Activated T-cell treated with anti-CD3 and anti-CD28 coated beads, Interleukin-2, amount 50 U/mL, for 24 hours (primary cell): ENCODE data around the gene OR13C8.
"Not testable (repeated sequence)": the region's sequence is repeated elsewhere in the genome, so short reads cannot be mapped to it uniquely, and the experiment has no call there.

Source experiments
- DNase-seq: peaks from one replicate; pipeline ENCODE4 v3.0.0-alpha.2; 2020
- H3K27ac Mint-ChIP-seq: 2 replicates; pipeline ENCODE4 v1.8.0; 2020; ENCODE audit warnings: mild to moderate bottlenecking, mixed read lengths
- H3K27me3 Mint-ChIP-seq: 2 replicates; pipeline ENCODE4 v1.8.0; 2020; ENCODE audit warnings: mixed read lengths
- H3K36me3 Mint-ChIP-seq: 2 replicates; pipeline ENCODE4 v1.8.0; 2020; ENCODE audit warnings: low read depth, mixed read lengths
- H3K4me1 Mint-ChIP-seq: 2 replicates; pipeline ENCODE4 v1.8.0; 2020; ENCODE audit warnings: low read depth, mixed read lengths
- H3K4me3 Mint-ChIP-seq: 2 replicates; pipeline ENCODE4 v1.8.0; 2020; ENCODE audit warnings: mild to moderate bottlenecking, moderate library complexity, mixed read lengths
- H3K9me3 Mint-ChIP-seq: 2 replicates; pipeline ENCODE4 v1.8.0; 2020; ENCODE audit warnings: mixed read lengths

OR13C8 gene, protein sequence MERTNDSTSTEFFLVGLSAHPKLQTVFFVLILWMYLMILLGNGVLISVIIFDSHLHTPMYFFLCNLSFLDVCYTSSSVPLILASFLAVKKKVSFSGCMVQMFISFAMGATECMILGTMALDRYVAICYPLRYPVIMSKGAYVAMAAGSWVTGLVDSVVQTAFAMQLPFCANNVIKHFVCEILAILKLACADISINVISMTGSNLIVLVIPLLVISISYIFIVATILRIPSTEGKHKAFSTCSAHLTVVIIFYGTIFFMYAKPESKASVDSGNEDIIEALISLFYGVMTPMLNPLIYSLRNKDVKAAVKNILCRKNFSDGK

DNA sequence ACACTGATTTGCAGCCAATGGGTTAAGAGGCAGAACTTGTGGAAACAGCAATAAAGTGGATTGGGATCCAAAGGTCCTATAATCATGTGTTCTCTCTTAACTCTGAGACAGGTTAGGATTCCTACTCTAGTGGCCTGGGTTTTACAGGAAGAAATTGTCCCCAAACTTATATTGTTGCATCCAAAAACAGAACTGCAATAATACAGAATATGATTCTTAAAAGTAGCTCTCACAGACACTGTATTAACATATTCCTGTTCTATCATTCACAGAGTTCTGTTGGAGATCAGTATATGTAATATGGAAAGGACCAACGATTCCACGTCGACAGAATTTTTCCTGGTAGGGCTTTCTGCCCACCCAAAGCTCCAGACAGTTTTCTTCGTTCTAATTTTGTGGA lies at the start of gene OR13C8:
Gene OR13C8, plus strand, starts transcription at position 301 of the 400 bp plus-strand sequence. Its CDS starts 0 bp downstream, at position 301.
- no peaks in the 10 kb centered on the region for H3K36me3 Mint-ChIP-seq
- H3K9me3 Mint-ChIP-seq, result peaks cover 16% of the 10 kb centered on the region
- H3K4me3 Mint-ChIP-seq, result no peak within 1 kb of the TSS
- no peaks in the 10 kb centered on the region for H3K4me1 Mint-ChIP-seq
- no peak for DNase-seq
- H3K27me3 Mint-ChIP-seq, result no peaks in the 10 kb centered on the region
- no peak within 1 kb of the TSS for H3K27ac Mint-ChIP-seq

DNA sequence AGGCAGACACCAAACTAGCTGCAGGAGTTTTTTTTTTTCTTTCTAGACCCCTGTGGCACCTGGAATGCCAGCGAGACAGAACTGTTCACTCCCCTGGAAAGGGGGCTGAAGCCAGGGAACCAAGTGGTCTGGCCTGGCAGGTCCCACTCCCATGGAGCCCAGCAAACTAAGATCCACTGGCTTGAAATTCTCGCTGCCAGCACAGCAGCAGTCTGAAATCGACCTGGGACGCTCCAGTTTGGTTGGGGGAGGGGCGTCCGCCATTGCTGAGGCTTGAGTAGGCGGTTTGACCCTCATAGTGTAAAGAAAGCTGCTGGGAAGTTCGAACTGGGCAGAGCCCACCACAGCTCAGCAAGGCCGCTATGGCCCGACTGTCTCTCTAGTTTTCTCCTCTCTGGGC lies 48.7 kb upstream of the OR13C8 start:
- DNase-seq, H3K4me1 Mint-ChIP-seq, H3K27ac Mint-ChIP-seq, H3K36me3 Mint-ChIP-seq, H3K27me3 Mint-ChIP-seq, H3K4me3 Mint-ChIP-seq, H3K9me3 Mint-ChIP-seq: not testable (repeated sequence)

DNA sequence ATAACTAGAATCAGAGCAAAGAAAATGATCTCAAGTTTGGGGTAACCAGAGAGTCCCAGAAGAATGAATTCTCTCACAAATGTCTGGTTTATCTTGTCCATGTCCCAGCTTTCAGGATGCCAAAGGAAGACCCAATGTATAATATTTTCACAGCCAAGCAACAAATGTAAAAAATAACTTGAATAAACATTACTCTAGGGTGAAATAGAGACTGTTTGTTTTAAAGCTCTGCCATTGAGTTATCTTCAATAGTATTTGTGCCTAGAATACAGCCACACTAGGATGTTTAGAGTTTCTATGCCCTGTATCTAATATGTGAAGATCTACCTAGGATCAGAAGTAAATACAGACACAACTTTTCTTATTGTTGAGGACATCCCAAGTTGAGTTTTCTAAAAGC lies 41.9 kb upstream of the OR13C8 start, which contains the start of gene OR13C4:
Gene OR13C4, minus strand, starts transcription at position 101 of the 400 bp plus-strand sequence. Its CDS starts 0 bp downstream, at position 101.
- Mint-ChIP-seq H3K27ac (no peak within 1 kb of the TSS), H3K4me3 (no peak within 1 kb of the TSS), H3K36me3 (no peaks in the 10 kb centered on the region), H3K9me3 (peaks cover 6% of the 10 kb centered on the region), H3K27me3 (no peaks in the 10 kb centered on the region), H3K4me1 (no peaks in the 10 kb centered on the region)
- no peak for DNase-seq

DNA sequence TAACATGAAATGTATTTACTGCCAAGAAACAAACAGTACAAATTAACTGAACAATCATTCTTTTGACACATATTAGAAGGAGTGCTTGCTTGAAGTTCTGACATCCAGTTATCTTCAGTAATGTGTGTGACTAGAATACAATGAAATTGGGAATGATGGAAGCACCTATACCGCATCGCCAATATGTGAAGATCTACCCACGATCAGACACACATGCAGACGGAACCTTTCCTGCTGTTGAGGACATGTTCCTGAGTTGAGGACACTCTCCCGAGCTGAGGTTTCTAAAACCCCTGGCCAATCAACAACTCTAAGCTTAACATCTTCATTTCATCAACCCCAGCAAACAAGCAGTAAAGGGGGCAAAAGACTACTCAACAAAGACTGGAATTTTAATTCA lies 32.2 kb upstream of the OR13C8 start, which contains the start of gene OR13C3:
Gene OR13C3, minus strand, starts transcription at position 101 of the 400 bp plus-strand sequence. CDS start 133 bp downstream, outside the sequence.
- no peak within 1 kb of the TSS for H3K27ac Mint-ChIP-seq
- no peak within 1 kb of the TSS for H3K4me3 Mint-ChIP-seq
- no peaks in the 10 kb centered on the region for H3K9me3 Mint-ChIP-seq
- H3K36me3 Mint-ChIP-seq, result no peaks in the 10 kb centered on the region
- DNase-seq, result no peak
- H3K4me1 Mint-ChIP-seq, result no peaks in the 10 kb centered on the region
- no peaks in the 10 kb centered on the region for H3K27me3 Mint-ChIP-seq

DNA sequence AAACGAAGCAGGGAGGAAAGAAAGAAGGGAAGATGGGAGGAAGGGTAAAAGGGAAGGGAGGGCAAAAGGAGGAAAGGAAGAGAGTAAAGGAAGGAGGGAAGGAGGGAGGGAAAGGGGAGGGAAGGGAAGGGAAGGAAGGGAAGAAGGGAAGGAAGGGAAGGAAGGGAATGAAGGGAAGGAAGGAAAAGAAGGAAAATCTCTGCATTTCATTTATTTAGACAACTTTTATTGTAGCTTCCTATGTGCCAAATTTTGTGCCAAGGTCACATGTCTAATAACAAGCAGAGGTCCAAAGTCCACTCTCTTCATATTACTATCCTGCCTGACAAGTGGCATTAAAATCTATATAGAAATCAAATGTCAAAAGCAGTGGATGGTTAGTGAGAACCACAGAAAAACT lies 29.7 kb upstream of the OR13C8 start:
- DNase-seq, result no peak
- Mint-ChIP-seq H3K36me3 (no peaks in the 10 kb centered on the region), H3K27ac (no peak overlapping the region), H3K4me3 (no peak overlapping the region), H3K4me1 (no peaks in the 10 kb centered on the region), H3K9me3 (no peaks in the 10 kb centered on the region), H3K27me3 (no peaks in the 10 kb centered on the region)

DNA sequence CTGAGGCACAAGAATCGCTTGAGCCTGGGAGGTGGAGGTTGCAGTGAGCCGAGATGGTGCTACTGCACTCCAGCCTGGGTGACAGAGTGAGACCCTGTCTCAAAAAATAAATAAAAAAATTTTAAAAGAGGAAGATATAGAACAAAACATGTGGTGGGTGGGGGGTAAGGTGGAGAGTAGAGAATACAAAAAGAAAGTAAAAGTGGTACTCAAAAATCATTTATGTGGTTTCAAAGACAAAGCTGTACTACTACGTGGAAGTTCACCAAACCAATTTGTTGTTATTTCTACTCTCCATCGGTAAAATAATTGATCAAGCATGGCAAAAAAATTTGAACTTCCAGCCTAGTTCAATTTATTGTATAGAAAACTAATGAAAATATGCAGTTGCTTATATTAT lies 24.3 kb upstream of the OR13C8 start:
- H3K27me3 Mint-ChIP-seq, result no peaks in the 10 kb centered on the region

DNA sequence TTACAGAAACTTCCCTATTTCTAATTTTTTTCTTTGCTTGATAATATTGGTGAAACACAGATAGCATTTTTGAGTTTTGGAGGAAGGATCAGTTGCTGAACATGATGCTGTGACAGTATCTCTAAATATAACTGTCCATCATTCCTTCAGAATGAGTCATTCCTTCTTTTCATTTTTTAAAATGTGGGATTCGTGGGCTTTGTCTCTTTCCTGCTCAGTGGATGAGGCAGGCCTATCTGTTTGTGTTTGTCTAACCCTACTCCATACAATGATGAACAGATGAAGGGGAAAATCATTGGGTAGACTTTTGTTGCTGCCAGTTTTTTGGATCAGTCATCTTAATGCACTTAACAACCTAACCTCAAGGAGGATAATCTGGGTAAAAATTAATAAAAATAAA lies 15.7 kb upstream of the OR13C8 start:
- Mint-ChIP-seq H3K9me3 (peaks cover 5% of the 10 kb centered on the region), H3K27ac (no peak overlapping the region), H3K4me1 (no peaks in the 10 kb centered on the region), H3K36me3 (no peaks in the 10 kb centered on the region), H3K27me3 (no peaks in the 10 kb centered on the region), H3K4me3 (no peak overlapping the region)
- no peak for DNase-seq

More for the DNA sequence above, 24.3 kb upstream of the OR13C8 start:
- H3K4me3 Mint-ChIP-seq, result no peak overlapping the region
- H3K27ac Mint-ChIP-seq, result no peak overlapping the region
- no peaks in the 10 kb centered on the region for H3K4me1 Mint-ChIP-seq
- H3K9me3 Mint-ChIP-seq, result no peaks in the 10 kb centered on the region
- no peak for DNase-seq
- H3K36me3 Mint-ChIP-seq, result no peaks in the 10 kb centered on the region

DNA sequence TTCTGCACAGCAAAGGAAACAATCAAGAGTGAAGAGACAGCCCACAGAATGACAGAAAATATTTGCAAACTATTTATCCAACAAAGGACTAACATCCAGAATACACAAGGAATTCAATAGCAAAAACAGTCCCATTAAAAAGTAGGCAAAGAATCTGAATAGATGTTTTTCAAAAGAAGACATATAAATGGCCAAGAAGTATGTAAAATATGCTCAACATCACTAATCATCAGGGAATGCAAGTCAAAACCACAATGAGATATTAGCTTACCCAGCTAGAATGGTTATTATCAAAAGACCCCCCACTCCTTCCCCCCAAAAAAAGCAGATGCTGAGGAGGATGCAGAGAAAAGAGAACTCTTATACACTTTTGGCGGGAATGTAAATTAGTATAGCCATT lies 13.4 kb upstream of the OR13C8 start:
- Mint-ChIP-seq H3K9me3 (peaks cover 16% of the 10 kb centered on the region), H3K27ac (no peak overlapping the region), H3K27me3 (no peaks in the 10 kb centered on the region), H3K4me3 (no peak overlapping the region), H3K4me1 (no peaks in the 10 kb centered on the region), H3K36me3 (no peaks in the 10 kb centered on the region)
- no peak for DNase-seq

DNA sequence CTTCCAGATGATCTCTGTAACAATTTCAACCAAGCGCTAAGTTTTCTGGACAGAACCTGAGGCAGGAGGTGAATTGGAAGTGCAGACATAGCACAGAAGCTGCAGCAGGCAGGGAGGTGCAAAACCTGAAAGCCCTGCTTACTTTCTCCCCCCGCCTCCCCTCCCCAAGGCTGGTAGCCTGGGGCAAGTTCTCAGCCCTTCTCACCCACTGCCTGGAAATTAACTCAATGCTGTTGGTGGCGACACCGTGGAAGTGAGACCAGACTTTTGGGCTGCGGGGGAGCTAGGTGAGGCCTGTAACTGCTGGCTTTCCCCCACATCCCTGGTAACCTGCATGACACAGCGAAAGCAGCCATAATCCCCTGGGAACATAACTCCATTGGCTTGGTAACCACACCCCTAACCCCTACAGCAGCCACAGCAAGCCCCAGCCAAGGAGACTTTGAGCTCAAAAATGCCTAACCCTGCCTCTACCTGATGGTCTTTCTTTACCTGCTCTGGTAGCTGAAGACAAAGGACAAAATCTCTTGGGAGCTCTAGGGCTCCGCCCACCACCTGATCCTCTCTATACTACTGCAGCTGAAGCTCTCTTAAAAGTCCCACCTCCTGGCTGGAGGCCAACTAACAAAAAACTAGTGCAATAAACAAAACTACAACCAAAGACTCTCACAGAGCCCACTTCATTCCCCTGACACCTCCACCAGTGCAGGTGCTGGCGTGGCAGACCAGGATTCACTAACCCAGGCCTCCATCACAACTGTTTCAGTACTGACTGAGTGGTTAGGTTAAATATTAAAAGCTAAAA lies 11.9 kb upstream of the OR13C8 start:
- no peak for DNase-seq
- no peaks in the 10 kb centered on the region for H3K36me3 Mint-ChIP-seq
- no peaks in the 10 kb centered on the region for H3K27me3 Mint-ChIP-seq
- H3K4me1 Mint-ChIP-seq, result no peaks in the 10 kb centered on the region
- H3K4me3 Mint-ChIP-seq, result no peak overlapping the region
- no peak overlapping the region for H3K27ac Mint-ChIP-seq
- H3K9me3 Mint-ChIP-seq, result peaks cover 16% of the 10 kb centered on the region

DNA sequence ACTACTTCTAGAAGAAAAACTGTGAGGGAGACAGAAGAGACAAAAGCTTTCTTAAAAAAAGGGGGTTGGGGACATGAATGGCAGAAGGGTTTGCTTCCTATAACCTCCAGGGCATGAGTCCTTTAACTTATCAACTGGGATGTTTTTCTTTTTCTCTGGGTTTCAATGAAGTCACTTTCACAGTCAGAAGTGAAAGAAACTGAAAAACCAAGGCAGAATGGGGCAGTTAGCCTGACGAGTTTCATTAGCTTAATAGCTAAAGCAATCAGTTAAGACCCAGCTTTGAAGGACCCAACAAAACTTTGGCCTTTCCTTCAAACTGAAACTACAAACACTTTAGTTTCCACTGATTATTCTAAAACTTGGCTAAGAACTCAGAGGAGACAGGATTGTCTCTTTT lies 4.6 kb upstream of the OR13C8 start:
- Mint-ChIP-seq H3K36me3 (no peaks in the 10 kb centered on the region), H3K27me3 (no peaks in the 10 kb centered on the region), H3K4me3 (no peak overlapping the region), H3K27ac (no peak overlapping the region), H3K9me3 (peaks cover 5% of the 10 kb centered on the region), H3K4me1 (no peaks in the 10 kb centered on the region)
- no peak for DNase-seq

DNA sequence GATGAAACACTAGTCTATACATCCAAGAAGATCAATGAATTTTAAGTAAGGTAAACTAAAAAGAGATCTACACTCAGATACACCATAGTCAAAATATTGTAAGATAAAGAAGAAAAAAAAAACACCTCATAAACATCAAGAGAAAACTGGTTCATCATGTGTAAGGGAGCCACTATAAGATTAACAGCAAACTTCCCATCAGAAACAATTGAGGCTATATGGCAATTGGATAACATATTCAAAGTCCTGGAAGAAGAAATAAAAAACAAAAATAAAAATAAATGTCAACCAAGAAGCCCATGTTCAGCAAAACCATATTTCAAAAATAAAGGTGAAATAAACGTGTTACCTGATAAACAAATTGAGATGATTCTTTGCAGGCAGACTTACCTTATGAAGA lies 3.6 kb downstream of the OR13C8 start:
- DNase-seq, result no peak
- no peaks in the 10 kb centered on the region for H3K27me3 Mint-ChIP-seq
- H3K4me3 Mint-ChIP-seq, result no peak overlapping the region
- H3K27ac Mint-ChIP-seq, result no peak overlapping the region
- no peaks in the 10 kb centered on the region for H3K36me3 Mint-ChIP-seq
- no peaks in the 10 kb centered on the region for H3K4me1 Mint-ChIP-seq
- H3K9me3 Mint-ChIP-seq, result peaks cover 16% of the 10 kb centered on the region

DNA sequence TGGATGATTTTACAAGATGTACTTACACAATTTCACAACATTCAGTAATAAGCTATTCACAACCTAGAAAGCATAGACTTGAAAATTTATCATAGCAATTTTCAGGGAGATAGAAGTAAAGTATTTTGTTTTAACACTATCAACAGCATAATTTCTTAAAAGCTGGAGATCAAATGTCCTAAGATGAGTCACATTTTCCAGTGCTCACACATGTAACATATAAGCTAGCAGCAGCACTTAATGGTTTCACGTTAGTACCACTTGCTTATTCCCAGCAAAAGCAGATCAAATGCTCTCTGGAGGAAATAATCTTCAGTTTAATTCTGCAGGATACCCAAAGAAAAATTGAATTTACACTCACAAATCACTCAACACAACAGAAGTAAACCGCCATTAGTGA lies 6.5 kb downstream of the OR13C8 start:
- Mint-ChIP-seq H3K27ac (no peak overlapping the region), H3K36me3 (no peaks in the 10 kb centered on the region), H3K4me3 (no peak overlapping the region), H3K9me3 (peaks cover 12% of the 10 kb centered on the region), H3K27me3 (no peaks in the 10 kb centered on the region), H3K4me1 (no peaks in the 10 kb centered on the region)
- no peak for DNase-seq

DNA sequence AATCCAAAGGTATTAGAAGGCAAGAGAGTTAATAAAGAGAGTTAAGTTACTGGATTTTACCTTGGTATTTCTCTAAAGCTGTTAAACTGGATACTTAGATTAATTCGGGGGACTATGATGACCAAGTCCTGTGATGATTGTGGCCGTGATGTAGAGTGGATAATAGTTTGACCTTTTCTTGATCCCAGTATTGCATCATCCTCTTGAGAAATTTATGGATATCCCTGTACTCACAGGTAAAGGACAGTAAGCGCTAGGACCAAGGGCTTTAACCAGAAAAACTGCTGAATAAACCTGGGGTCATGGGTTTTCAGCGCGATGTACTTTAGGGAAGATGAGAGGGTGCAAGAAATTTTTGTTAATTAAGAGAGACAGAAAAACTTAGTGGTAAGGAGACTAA lies 8.3 kb downstream of the OR13C8 start:
- no peak overlapping the region for H3K4me3 Mint-ChIP-seq
- no peaks in the 10 kb centered on the region for H3K4me1 Mint-ChIP-seq
- DNase-seq, result no peak
- H3K27ac Mint-ChIP-seq, result no peak overlapping the region
- H3K9me3 Mint-ChIP-seq, result peaks cover 12% of the 10 kb centered on the region
- no peaks in the 10 kb centered on the region for H3K36me3 Mint-ChIP-seq
- H3K27me3 Mint-ChIP-seq, result no peaks in the 10 kb centered on the region

DNA sequence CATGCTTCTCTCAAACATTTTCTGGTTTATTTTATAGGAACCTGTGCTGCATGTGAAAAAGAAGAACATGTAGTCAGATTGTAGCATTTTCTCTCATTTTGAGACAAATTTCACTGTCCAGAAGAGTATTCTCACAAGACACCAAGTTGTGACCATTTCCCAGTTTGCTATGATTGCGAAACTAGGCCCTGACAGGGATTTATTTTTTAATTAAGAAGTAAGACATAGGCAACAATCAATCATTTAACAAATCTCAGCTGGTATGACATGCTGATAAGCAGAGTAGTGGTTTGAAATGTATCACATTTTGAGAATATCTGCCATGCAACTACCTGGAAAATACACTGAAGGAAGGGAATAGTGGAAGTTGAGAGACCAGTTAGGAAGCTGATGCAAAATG lies 11.6 kb downstream of the OR13C8 start:
- no peak for DNase-seq
- no peaks in the 10 kb centered on the region for H3K4me1 Mint-ChIP-seq
- H3K27me3 Mint-ChIP-seq, result no peaks in the 10 kb centered on the region
- no peak overlapping the region for H3K27ac Mint-ChIP-seq
- no peaks in the 10 kb centered on the region for H3K9me3 Mint-ChIP-seq
- no peak overlapping the region for H3K4me3 Mint-ChIP-seq
- no peaks in the 10 kb centered on the region for H3K36me3 Mint-ChIP-seq
